Measurements from ENCODE around the gene MATK.
"Not testable (repeated sequence)": the region's sequence is repeated elsewhere in the genome, so short reads cannot be mapped to it uniquely, and the experiment has no call there.

MATK gene

GRCh38 chr19:3768015-3768747 is 18.0 kb downstream of the MATK start:
- no peak for TF ChIP-seq CTCF (IDR thresholded peaks at IDR 0.05; ENCODE audit: low read depth, low read length, missing control alignments)
- H3K4me3 ChIP-seq (ENCODE audit: low read depth, low read length) = no peak overlapping the region
- no peak for DNase-seq (ENCODE audit: low read depth)
- in situ Hi-C loops (cut with HindIII; ENCODE audit: low sequenced_read_pairs) = no loop called here

GRCh38 chr19:3767050-3767449 is 19.1 kb downstream of the MATK start:
- in situ Hi-C loops (cut with HindIII; ENCODE audit: low sequenced_read_pairs) = no loop called here
- no peak overlapping the region for H3K4me3 ChIP-seq (ENCODE audit: low read depth, low read length)
- no peak for TF ChIP-seq CTCF (IDR thresholded peaks at IDR 0.05; ENCODE audit: low read depth, low read length, missing control alignments)
- no peak for DNase-seq (ENCODE audit: low read depth)

- H3K4me3 ChIP-seq (ENCODE audit: low read depth, low read length) = no peak overlapping the region
- in situ Hi-C loops (cut with HindIII; ENCODE audit: low sequenced_read_pairs) = no loop called here
- no peak for DNase-seq (ENCODE audit: low read depth)
- TF ChIP-seq CTCF (IDR thresholded peaks at IDR 0.05; ENCODE audit: low read depth, low read length, missing control alignments) = no peak
Observed at GRCh38 chr19:3766520-3766919, 19.7 kb downstream of the MATK start.

GRCh38 chr19:3765757-3766156 is 20.4 kb downstream of the MATK start:
- in situ Hi-C loops (cut with HindIII; ENCODE audit: low sequenced_read_pairs); DNase-seq (ENCODE audit: low read depth): not testable (repeated sequence)

GRCh38 chr19:3765121-3765520 is 21.1 kb downstream of the MATK start:
- DNase-seq (ENCODE audit: low read depth) = no peak
- no peak for TF ChIP-seq CTCF (IDR thresholded peaks at IDR 0.05; ENCODE audit: low read depth, low read length, missing control alignments)
- in situ Hi-C loops (cut with HindIII; ENCODE audit: low sequenced_read_pairs) = no loop called here
- no peak overlapping the region for H3K4me3 ChIP-seq (ENCODE audit: low read depth, low read length)

More at GRCh38 chr19:3765757-3766156, 20.4 kb downstream of the MATK start:
- not testable (repeated sequence) for H3K4me3 ChIP-seq (ENCODE audit: low read depth, low read length)

- DNase-seq (ENCODE audit: low read depth) = peak; percentile 97
- in situ Hi-C loops (cut with HindIII; ENCODE audit: low sequenced_read_pairs) = no loop called here
- TF ChIP-seq CTCF (IDR thresholded peaks at IDR 0.05; ENCODE audit: low read depth, low read length, missing control alignments) = no peak
- peak within 1 kb of the TSS; percentile 83 for H3K4me3 ChIP-seq (ENCODE audit: low read depth, low read length)
Observed at GRCh38 chr19:3762501-3763459, 23.4 kb downstream of the MATK start, which contains the start of gene MRPL54. Gene MRPL54 (plus strand): TSS chr19:3762682. CDS start chr19:3762701, 19 bp downstream.

GRCh38 chr19:3762130-3762473 is 24.1 kb downstream of the MATK start:
- H3K4me3 ChIP-seq (ENCODE audit: low read depth, low read length) = no peak overlapping the region
- in situ Hi-C loops (cut with HindIII; ENCODE audit: low sequenced_read_pairs) = no loop called here
- no peak for DNase-seq (ENCODE audit: low read depth)
- TF ChIP-seq CTCF (IDR thresholded peaks at IDR 0.05; ENCODE audit: low read depth, low read length, missing control alignments) = no peak

All from astrocyte of the cerebellum (primary cell).